ENCODE data around the gene UNC80.

GRCh38 chr2:210038078-210038477 is 266.4 kb downstream of the UNC80 start:
- TF ChIP-seq CTCF (optimal IDR thresholded peaks at IDR 0.05 in 1 of 3, IDR thresholded peaks at IDR 0.05 in 1 of 3, conservative IDR thresholded peaks at IDR 0.05 in 1 of 3; ENCODE audit: extremely low read depth in 1 of 3, insufficient read depth in 2 of 3, low read length in 3 of 3), result no peak
- no peak for TF ChIP-seq EZH2 (IDR thresholded peaks at IDR 0.05; ENCODE audit: low read length)

All from keratinocyte (primary cell).